ENCODE data around the gene LARP4B. TPM values are rescaled to one million over a fixed set of nuclear protein-coding genes. Genes with fewer than 3 reads are reported as not detected.

Gene LARP4B
- polyA plus RNA-seq, 1 donor (not counting 4 experiments of a cell fraction or from before 2014, with no cell fraction given): 39.4 TPM

- H3K9me1 ChIP-seq (ENCODE audit: control insufficient read depth, extremely low read depth, insufficient read depth, low read length): no peaks in the 10 kb centered on the region
- H3K27me3 ChIP-seq (ENCODE audit: control insufficient read depth, extremely low read depth, insufficient read depth, low read length): no peaks in the 10 kb centered on the region
- H3K36me3 ChIP-seq (ENCODE audit: control insufficient read depth in 2 of 2, extremely low read depth in 1 of 2, insufficient read depth in 2 of 2, low read length in 2 of 2): peaks cover 13 to 22% of the 10 kb centered on the region in 2 experiments
- dilution Hi-C loops (cut with MboI; ENCODE audit: extremely low pct_ligation_motif_present, low sequenced_read_pairs): no loop called here
- H3K4me3 ChIP-seq (ENCODE audit: control insufficient read depth in 2 of 3, extremely low read depth in 1 of 3, insufficient read depth in 2 of 3, low read depth in 1 of 3, low read length in 3 of 3): no peak overlapping the region
- H4K20me1 ChIP-seq (ENCODE audit: control insufficient read depth, extremely low read depth, insufficient read depth, low read length): peaks cover 4% of the 10 kb centered on the region
- H3K79me2 ChIP-seq (ENCODE audit: control insufficient read depth, insufficient read depth, low read length): peaks cover 54% of the 10 kb centered on the region
- no peak overlapping the region for H3K4me2 ChIP-seq (ENCODE audit: control insufficient read depth, extremely low read depth, insufficient read depth, low read depth, low read length)
- H3K27ac ChIP-seq (ENCODE audit: control insufficient read depth, insufficient read depth, low read length): no peak overlapping the region
- TF ChIP-seq EZH2 (IDR thresholded peaks at IDR 0.05; ENCODE audit: low read length) (no peak), CTCF (optimal IDR thresholded peaks at IDR 0.05 in 1 of 3, IDR thresholded peaks at IDR 0.05 in 1 of 3, conservative IDR thresholded peaks at IDR 0.05 in 1 of 3; ENCODE audit: extremely low read depth in 1 of 3, insufficient read depth in 2 of 3, low read length in 3 of 3) (no peak)
- no peak overlapping the region for H2AFZ ChIP-seq (ENCODE audit: control insufficient read depth, low read length)
- FAIRE-seq (no peak), DNase-seq (ENCODE audit: low read depth, low spot score) (no peak)
- H3K9ac ChIP-seq (ENCODE audit: control insufficient read depth, extremely low read depth, insufficient read depth, low read length): no peak overlapping the region
- H3K9me3 ChIP-seq (ENCODE audit: control insufficient read depth, low read depth, low read length): no peaks in the 10 kb centered on the region
- H3K4me1 ChIP-seq (ENCODE audit: control insufficient read depth, extremely low read depth, insufficient read depth, low read length): no peaks in the 10 kb centered on the region
Observed at GRCh38 chr10:842795-843194, 88.7 kb downstream of the LARP4B start.

GRCh38 chr10:841535-841934, 90.0 kb downstream of the LARP4B start:
- FAIRE-seq: no peak
- peaks cover 4% of the 10 kb centered on the region for H4K20me1 ChIP-seq (ENCODE audit: control insufficient read depth, extremely low read depth, insufficient read depth, low read length)
- no peak overlapping the region for H3K4me3 ChIP-seq (ENCODE audit: control insufficient read depth in 2 of 3, extremely low read depth in 1 of 3, insufficient read depth in 2 of 3, low read depth in 1 of 3, low read length in 3 of 3)
- dilution Hi-C loops (cut with MboI; ENCODE audit: extremely low pct_ligation_motif_present, low sequenced_read_pairs): no loop called here
- no peaks in the 10 kb centered on the region for H3K9me1 ChIP-seq (ENCODE audit: control insufficient read depth, extremely low read depth, insufficient read depth, low read length)
- H3K9ac ChIP-seq (ENCODE audit: control insufficient read depth, extremely low read depth, insufficient read depth, low read length): no peak overlapping the region
- H3K79me2 ChIP-seq (ENCODE audit: control insufficient read depth, insufficient read depth, low read length): peaks cover 48% of the 10 kb centered on the region
- TF ChIP-seq CTCF (optimal IDR thresholded peaks at IDR 0.05 in 1 of 3, IDR thresholded peaks at IDR 0.05 in 1 of 3, conservative IDR thresholded peaks at IDR 0.05 in 1 of 3; ENCODE audit: extremely low read depth in 1 of 3, insufficient read depth in 2 of 3, low read length in 3 of 3) (no peak), EZH2 (IDR thresholded peaks at IDR 0.05; ENCODE audit: low read length) (no peak)
- H3K4me1 ChIP-seq (ENCODE audit: control insufficient read depth, extremely low read depth, insufficient read depth, low read length): no peaks in the 10 kb centered on the region
- peaks cover 8 to 24% of the 10 kb centered on the region in 2 experiments for H3K36me3 ChIP-seq (ENCODE audit: control insufficient read depth in 2 of 2, extremely low read depth in 1 of 2, insufficient read depth in 2 of 2, low read length in 2 of 2)
- H3K27me3 ChIP-seq (ENCODE audit: control insufficient read depth, extremely low read depth, insufficient read depth, low read length): no peaks in the 10 kb centered on the region
- no peak overlapping the region for H2AFZ ChIP-seq (ENCODE audit: control insufficient read depth, low read length)
- H3K4me2 ChIP-seq (ENCODE audit: control insufficient read depth, extremely low read depth, insufficient read depth, low read depth, low read length): no peak overlapping the region
- H3K9me3 ChIP-seq (ENCODE audit: control insufficient read depth, low read depth, low read length): no peaks in the 10 kb centered on the region
- DNase-seq (ENCODE audit: low read depth, low spot score): no peak
- no peak overlapping the region for H3K27ac ChIP-seq (ENCODE audit: control insufficient read depth, insufficient read depth, low read length)
